GM23248 (cell line): Measurements from ENCODE around the gene FLT1. TPM values are rescaled to one million over a fixed set of nuclear protein-coding genes. Genes with fewer than 3 reads are reported as not detected.

Experiments used
- DNase-seq: peaks from one replicate; pipeline ENCODE4 v3.0.0-alpha.2; 2015
- H2AFZ ChIP-seq: fragments of 200-600 bp; sonication (generic); 2 replicates; pipeline ENCODE4 v1.6.1; 2016; ENCODE audit warnings: antibody characterized with exemption
- H3F3A ChIP-seq: fragments of 200-600 bp; sonication (generic); 2 replicates; pipeline ENCODE4 v1.6.1; 2016; ENCODE audit warnings: mild to moderate bottlenecking, antibody characterized with exemption, mixed run types; ENCODE audit not compliant: insufficient read depth
- H3K27ac ChIP-seq: fragments of 200-600 bp; sonication (generic); 2 replicates; pipeline ENCODE4 v1.5.1; 2016; ENCODE audit warnings: mild to moderate bottlenecking
- H3K27me3 ChIP-seq: fragments of 200-600 bp; sonication (generic); replicated peaks from 2 replicates; pipeline ENCODE4 v1.6.1; 2016; ENCODE audit warnings: mild to moderate bottlenecking; ENCODE audit not compliant: insufficient read depth
- H3K36me3 ChIP-seq: fragments of 200-600 bp; sonication (generic); 2 replicates; pipeline ENCODE4 v1.6.1; 2016; ENCODE audit warnings: low read depth, mild to moderate bottlenecking
- H3K4me1 ChIP-seq: fragments of 200-600 bp; sonication (generic); 2 replicates; pipeline ENCODE4 v1.6.1; 2016; ENCODE audit warnings: mild to moderate bottlenecking; ENCODE audit not compliant: insufficient read depth
- H3K4me2 ChIP-seq: fragments of 200-600 bp; sonication (generic); one replicate; pipeline ENCODE4 v1.6.1; 2016; ENCODE audit warnings: mild to moderate bottlenecking; ENCODE audit not compliant: unreplicated experiment
- H3K4me3 ChIP-seq: fragments of 200-600 bp; sonication (generic); 2 replicates; pipeline ENCODE4 v1.5.1; 2016; ENCODE audit warnings: mild to moderate bottlenecking
- H3K79me2 ChIP-seq: fragments of 200-600 bp; sonication (generic); 2 replicates; pipeline ENCODE4 v1.6.1; 2016; ENCODE audit warnings: mild to moderate bottlenecking; ENCODE audit not compliant: insufficient read depth
- H3K9ac ChIP-seq: fragments of 200-600 bp; sonication (generic); 2 replicates; pipeline ENCODE4 v1.6.1; 2016; ENCODE audit warnings: mild to moderate bottlenecking
- H3K9me2 ChIP-seq: fragments of 200-600 bp; sonication (generic); 2 replicates; pipeline ENCODE4 v1.6.1; 2016; ENCODE audit warnings: mixed run types, mild to moderate bottlenecking, moderate library complexity; ENCODE audit not compliant: insufficient read depth
- H3K9me3 ChIP-seq: fragments of 200-600 bp; sonication (generic); one replicate; pipeline ENCODE4 v1.6.1; 2017; ENCODE audit warnings: low read depth
- H4K20me1 ChIP-seq: fragments of 200-600 bp; sonication (generic); 2 replicates; pipeline ENCODE4 v1.6.0; 2016; ENCODE audit not compliant: insufficient read depth
- EZH2 ChIP-seq: fragments of 200-600 bp; sonication (generic); IDR thresholded peaks from 2 replicates; pipeline ENCODE4 v1.6.1; 2018; ENCODE audit warnings: antibody characterized with exemption, mild to moderate bottlenecking; ENCODE audit not compliant: insufficient read depth, poor library complexity, severe bottlenecking
- EZH2phosphoT487 ChIP-seq: fragments of 200-600 bp; sonication (generic); IDR thresholded peaks from 2 replicates; pipeline ENCODE4 v1.6.1; 2018; ENCODE audit warnings: antibody characterized with exemption, moderate library complexity, mild to moderate bottlenecking, low read depth; ENCODE audit not compliant: insufficient read depth
- WGBS, 2 experiments: methylation state at CpG; one replicate each; pipeline ENCODE4 v1.1.6; 2015 to 2017; ENCODE audit warnings: low lambda C conversion rate in 2 of 2, low coverage in 1 of 2; ENCODE audit errors: missing lambda C conversion rate in 2 of 2; 5-methylcytosine and 5-hydroxymethylcytosine counted together
- in situ Hi-C: fragments of 300-500 bp; cut with MboI; formaldehyde crosslinking; loops from 2 replicates; pipeline ENCODE4 v1.15.0; 2020
- polyA plus RNA-seq: library from polyadenylated mRNA; unstranded; fragments of >200 nt; fragmentation: Nextera tagmentation; extraction: Ambion mirVana; gene quantifications from 2 replicates; pipeline ENCODE4 v1.2.1, GENCODE V29; 2016
- total RNA-seq: library from RNA; depleted of rRNA; stranded (reverse); fragments of >200 nt; shearing (Covaris generic); gene quantifications from 2 replicates; pipeline ENCODE4 v1.2.3, GENCODE V29; 2014

Gene FLT1
- total and polyA plus RNA-seq, 2 experiments from 2014 or later, result 12.9 to 18.6 TPM

DNA sequence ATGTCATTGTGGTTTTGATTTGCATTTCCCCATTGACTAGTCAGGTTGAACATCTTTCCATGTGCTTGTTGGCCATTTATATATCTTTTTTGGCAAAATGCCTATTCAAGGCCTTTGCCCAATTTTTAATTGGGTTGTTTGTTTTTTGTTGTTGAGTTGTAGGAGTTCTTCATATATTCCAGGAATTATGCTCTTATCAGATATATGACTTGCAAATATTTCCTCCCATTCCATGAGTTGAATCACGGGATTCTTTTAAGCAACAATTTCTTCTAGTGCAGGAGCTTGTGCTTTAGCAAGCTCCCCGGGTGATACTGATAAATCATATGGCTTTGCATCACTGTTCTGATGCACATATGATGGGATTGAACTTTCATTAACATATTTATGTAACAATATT is 47.0 kb upstream of the FLT1 start:
- no peaks in the 10 kb centered on the region for H3K79me2 ChIP-seq
- DNase-seq, result no peak
- in situ Hi-C loops, result no loop called here
- no peak overlapping the region for H3K27ac ChIP-seq
- H3K4me3 ChIP-seq, result no peak overlapping the region
- H3K9ac ChIP-seq, result no peak overlapping the region
- TF ChIP-seq EZH2phosphoT487 (no peak), EZH2 (no peak)
- no peaks in the 10 kb centered on the region for H3K27me3 ChIP-seq
- H3K9me2 ChIP-seq, result no peaks in the 10 kb centered on the region
- H4K20me1 ChIP-seq, result no peaks in the 10 kb centered on the region
- WGBS, 2 experiments, result 86 to 91% methylated on average over 2 of the region's 2 CpGs
- H3K36me3 ChIP-seq, result no peaks in the 10 kb centered on the region
- H3K9me3 ChIP-seq, result no peaks in the 10 kb centered on the region
- 0 out of 2 replicates have a peak, but pooled peaks cover 2% of the 10 kb centered on the region for H3K4me1 ChIP-seq
- H3F3A ChIP-seq, result no peaks in the 10 kb centered on the region
- H2AFZ ChIP-seq, result no peak overlapping the region
- H3K4me2 ChIP-seq, result no peak overlapping the region

- no peak for DNase-seq
- WGBS, 2 experiments, result 47 to 55% methylated on average over 6 of the region's 6 CpGs
- TF ChIP-seq EZH2, result no peak
- Histone ChIP-seq H3K9ac (no peak overlapping the region), H3K9me2 (no peaks in the 10 kb centered on the region), H3K27ac (no peak overlapping the region), H3K27me3 (no peaks in the 10 kb centered on the region), H3K79me2 (no peaks in the 10 kb centered on the region), H3K36me3 (no peaks in the 10 kb centered on the region), H3K4me3 (no peak overlapping the region), H3K4me2 (no peak overlapping the region), H3K9me3 (no peaks in the 10 kb centered on the region), H4K20me1 (no peaks in the 10 kb centered on the region), H3F3A (0 out of 2 replicates have a peak, but pooled peaks cover 3% of the 10 kb centered on the region), H3K4me1 (0 out of 2 replicates have a peak, but pooled peaks cover 3% of the 10 kb centered on the region), H2AFZ (no peak overlapping the region)
- in situ Hi-C loops, result no loop called here
These were observed 45.7 kb upstream of the FLT1 start for GRCh38 chr13:28540612-28541011.

- Histone ChIP-seq H3K9me3 (no peaks in the 10 kb centered on the region), H3K4me3 (no peak overlapping the region), H3K9ac (no peak overlapping the region), H3K27me3 (no peaks in the 10 kb centered on the region), H3K4me2 (no peak overlapping the region), H3K27ac (no peak overlapping the region), H2AFZ (no peak overlapping the region), H3K9me2 (no peaks in the 10 kb centered on the region), H3K79me2 (no peaks in the 10 kb centered on the region), H3K4me1 (0 out of 2 replicates have a peak, but pooled peaks cover 3% of the 10 kb centered on the region), H3F3A (0 out of 2 replicates have a peak, but pooled peaks cover 3% of the 10 kb centered on the region), H4K20me1 (no peaks in the 10 kb centered on the region), H3K36me3 (no peaks in the 10 kb centered on the region)
- DNase-seq, result no peak
- no peak for TF ChIP-seq EZH2phosphoT487
- no peak for TF ChIP-seq EZH2
- WGBS, 2 experiments, result 47 to 48% methylated on average over 2 of the region's 2 CpGs
- in situ Hi-C loops, result no loop called here
These were observed 44.8 kb upstream of the FLT1 start for GRCh38 chr13:28539625-28540286.

DNA sequence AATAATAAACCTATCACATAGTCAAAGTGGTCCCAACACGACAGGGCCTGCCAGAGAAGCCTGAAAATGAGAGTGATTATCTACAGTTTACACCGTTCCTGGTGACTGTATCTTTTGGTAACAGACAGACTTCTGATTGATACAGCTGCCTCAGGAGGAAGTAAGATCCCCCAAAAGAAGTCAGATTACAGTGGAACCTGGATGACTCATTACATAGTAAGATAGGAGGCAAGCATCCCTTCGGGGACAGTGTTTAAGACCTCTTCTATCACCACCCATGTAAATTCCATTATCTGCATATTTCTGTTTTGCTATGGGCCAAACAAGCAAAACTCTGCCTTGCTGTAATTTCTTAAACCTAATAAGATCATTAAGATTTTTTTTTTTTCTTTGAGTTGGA is 44.0 kb upstream of the FLT1 start:
- no peaks in the 10 kb centered on the region for H4K20me1 ChIP-seq
- H3K36me3 ChIP-seq, result no peaks in the 10 kb centered on the region
- no peak overlapping the region for H3K4me2 ChIP-seq
- H3K9ac ChIP-seq, result no peak overlapping the region
- in situ Hi-C loops, result no loop called here
- TF ChIP-seq EZH2phosphoT487 (no peak), EZH2 (no peak)
- H3F3A ChIP-seq, result 0 out of 2 replicates have a peak, but pooled peaks cover 3% of the 10 kb centered on the region
- WGBS, 2 experiments, result 73 to 74% methylated on average over 3 of the region's 3 CpGs
- H3K4me1 ChIP-seq, result 0 out of 2 replicates have a peak, but pooled peaks cover 3% of the 10 kb centered on the region
- no peaks in the 10 kb centered on the region for H3K9me2 ChIP-seq
- H3K4me3 ChIP-seq, result no peak overlapping the region
- H2AFZ ChIP-seq, result no peak overlapping the region
- no peaks in the 10 kb centered on the region for H3K27me3 ChIP-seq
- no peak overlapping the region for H3K27ac ChIP-seq
- no peaks in the 10 kb centered on the region for H3K79me2 ChIP-seq
- DNase-seq, result no peak
- no peaks in the 10 kb centered on the region for H3K9me3 ChIP-seq
